Panc1 (cell line): ENCODE measurements around the gene CTNND1. TPM values are rescaled to one million over a fixed set of nuclear protein-coding genes. Genes with fewer than 3 reads are reported as not detected.

Experiments
- ATAC-seq: fragments of 200-7000 bp; cut with Tn5 transposase; 2 replicates; pipeline ENCODE4 v1.9.1; 2020; ENCODE audit warnings: mild to moderate bottlenecking, moderate library complexity
- BruUV-seq: library from RNA; stranded (reverse); fragments of 400-500 nt; replicated peaks from 2 replicates; lab custom pipeline; 2021; lab: Mats Ljungman, UMichigan
- CTCF ChIA-PET: fragments of 300-600 bp; sonication (Branson Sonifier 250); formaldehyde crosslinking; loops from one replicate; lab custom pipeline; 2022; ENCODE audit warnings: antibody characterized with exemption; lab: Charles Lee
- POLR2A ChIA-PET: fragments of 300-600 bp; sonication (Branson Sonifier 250); formaldehyde crosslinking; loops from one replicate; lab custom pipeline; 2022; ENCODE audit warnings: antibody characterized with exemption; lab: Charles Lee
- DNase-seq: peaks from one replicate; pipeline ENCODE4 v3.0.0-alpha.2; 2010; ENCODE audit warnings: low read depth, low spot score
- H3K27ac ChIP-seq: 2 replicates; pipeline ENCODE4 v1.5.1; 2011; ENCODE audit warnings: mild to moderate bottlenecking, low read length, inconsistent platforms
- H3K27me3 ChIP-seq: fragments of 200-500 bp; sonication (Bioruptor generic); 2 replicates; pipeline ENCODE4 v1.6.0; 2014; ENCODE audit warnings: low read length, inconsistent platforms; ENCODE audit not compliant: control insufficient read depth, insufficient read depth
- H3K36me3 ChIP-seq: fragments of 200-500 bp; sonication (Bioruptor generic); 2 replicates; pipeline ENCODE4 v1.5.1; 2014; ENCODE audit warnings: inconsistent platforms, mild to moderate bottlenecking, low read length, moderate library complexity; ENCODE audit not compliant: control insufficient read depth, insufficient read depth
- H3K4me1 ChIP-seq: 2 replicates; pipeline ENCODE4 v1.5.1; 2011; ENCODE audit warnings: inconsistent platforms, mild to moderate bottlenecking, low read length, moderate library complexity; ENCODE audit not compliant: control insufficient read depth, insufficient read depth
- H3K4me3 ChIP-seq, 2 experiments: 2 replicates each; pipeline ENCODE4 v1.5.1; 2011 to 2012; ENCODE audit warnings: low read depth in 2 of 2, low read length in 2 of 2, mild to moderate bottlenecking in 2 of 2, inconsistent platforms in 1 of 2, moderate library complexity in 1 of 2
- H3K9me3 ChIP-seq: fragments of 200-500 bp; sonication (Bioruptor generic); 2 replicates; pipeline ENCODE4 v1.5.1; 2014; ENCODE audit warnings: low read depth, mild to moderate bottlenecking, inconsistent platforms, low read length, moderate library complexity; ENCODE audit not compliant: control insufficient read depth, insufficient read depth
- CTCF ChIP-seq: fragments of 450-650 bp; IDR thresholded peaks from 2 replicates; pipeline ENCODE4 v1.5.1; 2017; ENCODE audit warnings: mild to moderate bottlenecking
- POLR2AphosphoS5 ChIP-seq: IDR thresholded peaks from 2 replicates; pipeline ENCODE4 v1.6.1; 2012; ENCODE audit warnings: mild to moderate bottlenecking, low read depth, low read length, moderate library complexity
- REST ChIP-seq, 2 experiments: IDR thresholded peaks; 2 replicates each; pipeline ENCODE4 v1.6.1; 2011 to 2012; ENCODE audit warnings: low read depth in 2 of 2, control low read depth in 1 of 2, low read length in 1 of 2, mild to moderate bottlenecking in 1 of 2, moderate library complexity in 1 of 2; ENCODE audit not compliant: insufficient read depth in 1 of 2
- SIN3A ChIP-seq: IDR thresholded peaks from 2 replicates; pipeline ENCODE4 v1.6.1; 2012; ENCODE audit warnings: low read depth, mild to moderate bottlenecking, low read length, moderate library complexity, borderline replicate concordance; ENCODE audit not compliant: insufficient read depth
- TCF7L2 ChIP-seq: IDR thresholded peaks from 2 replicates; pipeline ENCODE4 v1.6.1; 2011; ENCODE audit warnings: mild to moderate bottlenecking, low read depth, low read length, inconsistent platforms
- in situ Hi-C: cut with HindIII; loops from 2 replicates; pipeline ENCODE4 v1.10.0; 2016; ENCODE audit warnings: low sequenced_read_pairs, low pct_unique_long_range_greater_than_20kb
- intact Hi-C: fragments of 100-400 bp; cut with micrococcal nuclease; formaldehyde crosslinking; loops from one replicate; pipeline ENCODE4 v1.10.0; 2022; ENCODE audit not compliant: unreplicated experiment
- total RNA-seq: library from RNA; stranded (reverse); gene quantifications from one replicate; pipeline ENCODE4 v1.2.1, GENCODE V29; 2021; ENCODE audit not compliant: unreplicated experiment

CTNND1 gene
- total RNA-seq, 1 experiment from 2014 or later: 189 TPM

GRCh38 chr11:57842873-57843272 lies 81.3 kb downstream of the CTNND1 start:
- intact Hi-C loops (no loop called here), in situ Hi-C loops (no loop called here)
- no peaks in the 10 kb centered on the region for H3K36me3 ChIP-seq
- no peak overlapping the region for H3K4me3 ChIP-seq
- no peaks in the 10 kb centered on the region for H3K4me1 ChIP-seq
- ATAC-seq (no peak), DNase-seq (no peak)
- POLR2A ChIA-PET: no interaction called here
- CTCF ChIA-PET: no interaction called here
- H3K27ac ChIP-seq: no peak overlapping the region
- TF ChIP-seq POLR2AphosphoS5 (no peak), SIN3A (no peak), CTCF (no peak), TCF7L2 (no peak), REST (IDR thresholded peaks at IDR 0.05; ENCODE audit: insufficient read depth in 1 of 2, low read depth in 2 of 2, low read length in 1 of 2) (no peak)
- no peaks in the 10 kb centered on the region for H3K9me3 ChIP-seq
- peaks cover 3% of the 10 kb centered on the region; the same call in 1 of the 2 replicates for H3K27me3 ChIP-seq
- no TSS peak for BruUV-seq

- no peaks in the 10 kb centered on the region for H3K36me3 ChIP-seq
- ChIA-PET CTCF (no interaction called here), POLR2A (no interaction called here)
- H3K27me3 ChIP-seq: 0 out of 2 replicates have a peak, but pooled peaks cover 3% of the 10 kb centered on the region
- ATAC-seq (no peak), DNase-seq (no peak)
- H3K4me1 ChIP-seq: no peaks in the 10 kb centered on the region
- H3K27ac ChIP-seq: no peak overlapping the region
- no TSS peak for BruUV-seq
- no peaks in the 10 kb centered on the region for H3K9me3 ChIP-seq
- in situ Hi-C loops: no loop called here
- TF ChIP-seq TCF7L2 (no peak), POLR2AphosphoS5 (no peak), CTCF (no peak), REST (IDR thresholded peaks at IDR 0.05; ENCODE audit: insufficient read depth in 1 of 2, low read depth in 2 of 2, low read length in 1 of 2) (no peak), SIN3A (no peak)
- intact Hi-C loops: no loop called here
- H3K4me3 ChIP-seq: no peak overlapping the region
These were observed 106.4 kb downstream of the CTNND1 start for GRCh38 chr11:57867966-57868365.
